Thyroid gland (tissue), 4 donors: ENCODE data around the gene C10orf67.

Experiments used
- CTCF ChIP-seq, 6 experiments: fragments of 200-600 bp in 3 of 6; fragments of 450-650 bp in 3 of 6; sonication (generic) in 3 of 6; IDR thresholded peaks; one replicate each; pipeline ENCODE4 v1.5.1; 2016 to 2019; ENCODE audit warnings: antibody characterized with exemption in 6 of 6, mild to moderate bottlenecking in 2 of 6, inconsistent platforms in 1 of 6, moderate library complexity in 1 of 6
- POLR2A ChIP-seq, 2 donors: fragments of 450-650 bp; IDR thresholded peaks; one replicate each; pipeline ENCODE4 v1.6.1; 2017; ENCODE audit warnings: antibody characterized with exemption in 2 of 2, mild to moderate bottlenecking in 2 of 2, moderate library complexity in 1 of 2

DNA sequence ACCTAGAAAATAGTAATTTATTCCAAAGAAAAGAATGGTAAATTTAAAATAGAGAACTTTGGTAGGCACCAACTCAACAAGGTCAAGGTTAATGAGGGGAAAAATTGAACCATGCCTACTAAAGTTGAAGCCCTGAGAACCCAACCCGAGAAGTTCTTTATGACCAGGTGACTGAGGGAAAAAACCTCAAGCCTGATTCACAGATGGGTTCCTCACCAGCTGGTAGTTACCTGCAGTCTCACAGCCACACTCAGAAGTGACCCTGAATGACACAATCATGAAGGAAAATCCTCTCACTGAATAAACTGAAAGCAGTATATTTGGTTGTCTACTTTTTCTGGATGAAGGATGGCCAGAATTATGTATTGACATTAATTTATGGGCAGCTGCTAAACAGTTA lies 7.0 kb downstream of the C10orf67 start:
- TF ChIP-seq CTCF (IDR thresholded peaks at IDR 0.05) (no peak), POLR2A (IDR thresholded peaks at IDR 0.05) (no peak)
